HepG2 (cell line): ENCODE results near the gene ANO9. TPM values are rescaled to one million over a fixed set of nuclear protein-coding genes. Genes with fewer than 3 reads are reported as not detected.

ENCODE experiments used
- ATAC-seq: fragments of 200-7000 bp; cut with Tn5 transposase; 3 replicates; pipeline ENCODE4 v1.9.1; 2020; ENCODE audit warnings: mild to moderate bottlenecking, moderate library complexity
- BruUV-seq: library from RNA; stranded (reverse); fragments of 400-500 nt; replicated peaks from 2 replicates; lab custom pipeline; 2021; lab: Mats Ljungman, UMichigan
- CTCF ChIA-PET: fragments of 300-600 bp; formaldehyde crosslinking; extraction: SDS; loops from one replicate; lab custom pipeline; 2021; ENCODE audit warnings: low total read pairs, inconsistent platforms, low intra/inter-chr PET ratio; lab: Yijun Ruan, JAX
- POLR2A ChIA-PET: fragments of 350-600 bp; sonication (Branson Sonifier 250); formaldehyde crosslinking; loops from one replicate; lab custom pipeline; 2020; ENCODE audit warnings: antibody characterized with exemption, inconsistent platforms; lab: Yijun Ruan, JAX
- DNase-seq: peaks from one replicate; pipeline ENCODE4 v3.0.0-alpha.2; 2015; ENCODE audit warnings: low spot score
- FAIRE-seq: peaks from 3 replicates; lab custom pipeline; 2011; peaks lifted over from hg19 to GRCh38; lab: Jason Lieb, UNC
- H2AFZ ChIP-seq: one replicate; pipeline ENCODE4 v1.6.1; 2011; ENCODE audit warnings: low read length, inconsistent platforms
- H3K27ac ChIP-seq: fragments of 300-600 bp; 3 replicates; pipeline ENCODE4 v1.8.0; 2011; ENCODE audit warnings: mixed run types, mild to moderate bottlenecking, mixed read lengths, low read length, inconsistent platforms; ENCODE audit not compliant: insufficient read depth; ENCODE audit errors: extremely low read length
- H3K27me3 ChIP-seq, 2 experiments: fragments of 200-600 bp in 1 of 2; 2 replicates in 1 of 2; 3 replicates in 1 of 2; pipeline versions ENCODE4 v1.6.0 to v1.8.0; 2011; ENCODE audit warnings: low read length in 2 of 2, mild to moderate bottlenecking in 2 of 2, moderate library complexity in 2 of 2, inconsistent platforms in 1 of 2; ENCODE audit not compliant: insufficient read depth in 2 of 2, control insufficient read depth in 1 of 2
- H3K36me3 ChIP-seq, 2 experiments: fragments of 200-600 bp in 1 of 2; replicated peaks in 1 of 2; 2 replicates in 1 of 2; 3 replicates in 1 of 2; pipeline versions ENCODE4 v1.5.1 to v1.8.0; 2011; ENCODE audit warnings: low read length in 2 of 2, inconsistent platforms in 1 of 2; ENCODE audit not compliant: insufficient read depth in 2 of 2, control insufficient read depth in 1 of 2
- H3K4me1 ChIP-seq: 2 replicates; pipeline ENCODE4 v1.5.1; 2012; ENCODE audit warnings: low read length, inconsistent platforms; ENCODE audit not compliant: insufficient read depth
- H3K4me2 ChIP-seq: 2 replicates; pipeline ENCODE4 v1.6.0; 2011; ENCODE audit warnings: low read depth, low read length, inconsistent platforms
- H3K4me3 ChIP-seq, 3 experiments: fragments of 200-600 bp in 1 of 3; sonication (generic), shearing (Covaris generic) in 1 of 3; replicated peaks in 1 of 3; 2 replicates each; pipeline ENCODE4 v1.5.1; 2011 to 2016; ENCODE audit warnings: low read length in 3 of 3, inconsistent platforms in 2 of 3, low read depth in 2 of 3, mild to moderate bottlenecking in 2 of 3, control low read depth in 1 of 3, mixed read lengths in 1 of 3; ENCODE audit not compliant: insufficient read depth in 1 of 3
- H3K79me2 ChIP-seq: one replicate; pipeline ENCODE4 v1.6.1; 2011; ENCODE audit warnings: low read length, inconsistent platforms; ENCODE audit not compliant: insufficient read depth
- H3K9ac ChIP-seq: 2 replicates; pipeline ENCODE4 v1.6.0; 2011; ENCODE audit warnings: mild to moderate bottlenecking, low read depth, low read length, inconsistent platforms; ENCODE audit not compliant: insufficient read depth
- H3K9me3 ChIP-seq: 2 replicates; pipeline ENCODE4 v1.5.1; 2012; ENCODE audit warnings: mild to moderate bottlenecking, low read length
- H4K20me1 ChIP-seq: 2 replicates; pipeline ENCODE4 v1.6.0; 2011; ENCODE audit warnings: inconsistent platforms, mild to moderate bottlenecking, low read length, moderate library complexity; ENCODE audit not compliant: insufficient read depth
- AGO2 ChIP-seq: fragments of 200-400 bp; formaldehyde crosslinking; optimal IDR thresholded peaks from 2 replicates; pipeline ENCODE3; 2017; ENCODE audit warnings: mild to moderate bottlenecking, low read depth, low read length, moderate library complexity
- RBFOX2 ChIP-seq: fragments of 200-400 bp; formaldehyde crosslinking; IDR thresholded peaks from 2 replicates; pipeline ENCODE4 v1.6.1; 2017; ENCODE audit warnings: low read depth, mild to moderate bottlenecking, low read length
- ZBTB42 ChIP-seq: sonication (generic); formaldehyde crosslinking; IDR thresholded peaks from 2 replicates; pipeline ENCODE4 v1.5.0; 2020; ENCODE audit warnings: mild to moderate bottlenecking, missing genetic modification reagents
- ZNF570 ChIP-seq: sonication (generic); formaldehyde crosslinking; IDR thresholded peaks from 2 replicates; pipeline ENCODE4 v1.4.0; 2020; ENCODE audit warnings: mild to moderate bottlenecking, missing genetic modification reagents, borderline replicate concordance
- ZNF839 ChIP-seq: sonication (generic); formaldehyde crosslinking; IDR thresholded peaks from 2 replicates; pipeline ENCODE4 v1.4.0; 2020; ENCODE audit warnings: missing genetic modification reagents, mild to moderate bottlenecking, borderline replicate concordance
- WGBS: methylation state at CpG from one replicate; pipeline ENCODE4 v1.1.6; 2017; ENCODE audit warnings: low lambda C conversion rate; 5-methylcytosine and 5-hydroxymethylcytosine counted together
- in situ Hi-C: cut with HindIII; loops from 2 replicates; pipeline ENCODE4 v1.10.0; 2017; ENCODE audit warnings: low pct_unique_long_range_greater_than_20kb; ENCODE audit not compliant: extremely low pct_ligation_motif_present
- intact Hi-C: fragments of 100-400 bp; cut with micrococcal nuclease; formaldehyde crosslinking; loops from one replicate; pipeline ENCODE4 v1.10.0; 2022; ENCODE audit not compliant: unreplicated experiment
- polyA plus RNA-seq, 8 experiments: library from polyadenylated mRNA; depleted of rRNA in 3 of 8; stranded (reverse) in 7 of 8; unstranded in 1 of 8; fragments of >200 nt; fragmentation: Illumina TruSeq in 4 of 8; extraction: Trizol in 4 of 8; gene quantifications; 2 replicates each; pipeline versions ENCODE4 v1.2.1 to v1.2.3, GENCODE V29; 2011 to 2016; ENCODE audit warnings: low read depth in 4 of 8, missing spikeins in 1 of 8, mixed read lengths in 1 of 8; ENCODE audit not compliant: insufficient read depth in 1 of 8
- total RNA-seq, 5 experiments: library from RNA; depleted of rRNA; stranded (reverse); fragments of >200 nt; fragmentation: Illumina TruSeq; extraction: Trizol; gene quantifications; 2 replicates each; pipeline ENCODE4 v1.2.3, GENCODE V29; 2016; ENCODE audit warnings: low read depth in 1 of 5

ANO9 gene
- total and polyA plus RNA-seq, 2 of the 13 experiments (the other 11 are each of a cell fraction or from before 2014, with no cell fraction given) = 8.9 to 14.3 TPM

- Histone ChIP-seq H4K20me1 (no peaks in the 10 kb centered on the region), H3K4me1 (peaks cover 28% of the 10 kb centered on the region), H3K79me2 (no peaks in the 10 kb centered on the region), H3K27ac (no peak overlapping the region), H3K4me2 (no peak overlapping the region), H3K9ac (no peak overlapping the region), H3K36me3 (peaks cover 0 to 11% of the 10 kb centered on the region in 2 experiments; a peak in 3 of 5 replicates), H3K4me3 (no peak overlapping the region), H2AFZ (no peak overlapping the region), H3K9me3 (no peaks in the 10 kb centered on the region), H3K27me3 (no peaks in the 10 kb centered on the region)
- intact Hi-C loops (no loop called here), in situ Hi-C loops (no loop called here)
- DNase-seq = no peak
- no peak for FAIRE-seq
- no TSS peak for BruUV-seq
- ChIA-PET POLR2A (no interaction called here), CTCF (no interaction called here)
- ATAC-seq = no peak
- WGBS = 89% methylated on average over 31 of the region's 44 CpGs
- no peak for TF ChIP-seq ZNF839 (CRISPR knock-in tag)
- TF ChIP-seq AGO2 = peak; percentile 73
- TF ChIP-seq RBFOX2 = peak; percentile 57; the same call in 1 of the 2 replicates
- TF ChIP-seq ZBTB42 (CRISPR knock-in tag) = no peak
Measured at GRCh38 chr11:377174-377865, 64.5 kb downstream of the ANO9 start.

- H2AFZ ChIP-seq = no peak overlapping the region
- DNase-seq = no peak
- POLR2A ChIA-PET = no interaction called here
Measured at GRCh38 chr11:376531-377173, 65.2 kb downstream of the ANO9 start.

More at GRCh38 chr11:376531-377173, 65.2 kb downstream of the ANO9 start:
- FAIRE-seq = no peak
- H3K27ac ChIP-seq = no peak overlapping the region
- H3K79me2 ChIP-seq = no peaks in the 10 kb centered on the region
- 99% methylated on average over 46 of the region's 70 CpGs for WGBS
- H3K4me1 ChIP-seq = peaks cover 34% of the 10 kb centered on the region
- H4K20me1 ChIP-seq = no peaks in the 10 kb centered on the region
- TF ChIP-seq ZNF570 (CRISPR knock-in tag) (no peak), RBFOX2 (peak; percentile 17; the same call in 1 of the 2 replicates)
- H3K9me3 ChIP-seq = no peaks in the 10 kb centered on the region
- BruUV-seq = no TSS peak
- in situ Hi-C loops (no loop called here), intact Hi-C loops (no loop called here)
- H3K27me3 ChIP-seq = no peaks in the 10 kb centered on the region
- H3K36me3 ChIP-seq = peaks cover 0 to 11% of the 10 kb centered on the region in 2 experiments; a peak in 3 of 5 replicates
- H3K4me3 ChIP-seq = no peak overlapping the region
- CTCF ChIA-PET = no interaction called here
- no peak for ATAC-seq
- no peak overlapping the region for H3K4me2 ChIP-seq
- H3K9ac ChIP-seq = no peak overlapping the region
